GM12873 (cell line): Measurements from ENCODE around the gene DOHH.

Experiments
- TF ChIP-seq, protein P1 (sequence below): IDR thresholded peaks from 2 replicates; pipeline ENCODE4 v1.5.1; 2012; ENCODE audit warnings: low read depth, mild to moderate bottlenecking, moderate library complexity, low read length, control low read depth; ENCODE audit not compliant: insufficient read depth; ENCODE audit errors: missing control alignments

DOHH gene

DNA sequence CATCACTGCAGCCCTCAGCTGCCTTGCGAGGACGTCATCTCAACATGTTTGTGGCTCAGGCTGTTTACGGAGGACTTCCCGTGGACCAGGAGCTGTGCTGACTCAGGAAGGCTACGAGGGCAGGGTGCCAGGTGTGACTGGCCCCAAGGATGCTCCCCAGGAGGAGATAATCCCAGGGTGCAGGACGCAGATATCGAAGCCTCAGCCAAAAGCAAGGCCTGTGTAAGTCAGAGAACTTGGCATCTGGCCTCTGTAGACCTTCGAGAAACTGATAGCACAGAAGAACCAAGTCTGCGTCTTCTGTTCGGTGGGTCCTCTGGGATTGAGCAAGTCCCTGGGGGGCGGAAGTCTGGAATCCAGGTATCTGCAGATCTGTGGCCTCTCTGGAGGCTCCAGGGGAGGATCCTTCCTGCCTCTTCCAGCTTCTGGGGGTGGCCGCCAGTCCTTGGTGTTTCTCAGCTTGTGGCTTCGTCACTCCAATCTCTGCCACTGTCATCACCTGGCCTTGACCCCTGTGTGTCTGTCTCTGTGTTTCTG lies 2.6 kb upstream of the DOHH start:
- TF ChIP-seq, protein P1, sequence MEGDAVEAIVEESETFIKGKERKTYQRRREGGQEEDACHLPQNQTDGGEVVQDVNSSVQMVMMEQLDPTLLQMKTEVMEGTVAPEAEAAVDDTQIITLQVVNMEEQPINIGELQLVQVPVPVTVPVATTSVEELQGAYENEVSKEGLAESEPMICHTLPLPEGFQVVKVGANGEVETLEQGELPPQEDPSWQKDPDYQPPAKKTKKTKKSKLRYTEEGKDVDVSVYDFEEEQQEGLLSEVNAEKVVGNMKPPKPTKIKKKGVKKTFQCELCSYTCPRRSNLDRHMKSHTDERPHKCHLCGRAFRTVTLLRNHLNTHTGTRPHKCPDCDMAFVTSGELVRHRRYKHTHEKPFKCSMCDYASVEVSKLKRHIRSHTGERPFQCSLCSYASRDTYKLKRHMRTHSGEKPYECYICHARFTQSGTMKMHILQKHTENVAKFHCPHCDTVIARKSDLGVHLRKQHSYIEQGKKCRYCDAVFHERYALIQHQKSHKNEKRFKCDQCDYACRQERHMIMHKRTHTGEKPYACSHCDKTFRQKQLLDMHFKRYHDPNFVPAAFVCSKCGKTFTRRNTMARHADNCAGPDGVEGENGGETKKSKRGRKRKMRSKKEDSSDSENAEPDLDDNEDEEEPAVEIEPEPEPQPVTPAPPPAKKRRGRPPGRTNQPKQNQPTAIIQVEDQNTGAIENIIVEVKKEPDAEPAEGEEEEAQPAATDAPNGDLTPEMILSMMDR, result no peak

DNA sequence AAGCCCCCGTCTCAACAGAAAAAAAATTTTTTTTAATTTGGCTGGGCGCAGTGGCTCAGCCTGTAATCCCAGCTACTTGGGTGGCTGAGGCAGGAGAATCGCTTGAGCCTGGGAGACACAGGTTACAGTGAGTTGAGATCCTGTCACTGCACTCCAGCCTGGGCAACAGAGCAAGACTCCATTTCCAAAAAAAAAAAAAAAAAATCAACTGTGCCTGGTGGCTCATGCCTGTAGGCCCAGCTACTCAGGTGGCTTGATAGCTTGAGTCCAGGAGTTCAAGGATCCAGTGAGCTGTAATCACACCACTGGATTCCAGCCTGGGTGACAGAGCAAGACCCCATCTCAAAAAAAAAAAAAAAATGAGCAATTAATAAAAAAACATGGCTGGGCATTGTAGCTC lies 1.3 kb upstream of the DOHH start:
- TF ChIP-seq, protein P1, result no peak

DNA sequence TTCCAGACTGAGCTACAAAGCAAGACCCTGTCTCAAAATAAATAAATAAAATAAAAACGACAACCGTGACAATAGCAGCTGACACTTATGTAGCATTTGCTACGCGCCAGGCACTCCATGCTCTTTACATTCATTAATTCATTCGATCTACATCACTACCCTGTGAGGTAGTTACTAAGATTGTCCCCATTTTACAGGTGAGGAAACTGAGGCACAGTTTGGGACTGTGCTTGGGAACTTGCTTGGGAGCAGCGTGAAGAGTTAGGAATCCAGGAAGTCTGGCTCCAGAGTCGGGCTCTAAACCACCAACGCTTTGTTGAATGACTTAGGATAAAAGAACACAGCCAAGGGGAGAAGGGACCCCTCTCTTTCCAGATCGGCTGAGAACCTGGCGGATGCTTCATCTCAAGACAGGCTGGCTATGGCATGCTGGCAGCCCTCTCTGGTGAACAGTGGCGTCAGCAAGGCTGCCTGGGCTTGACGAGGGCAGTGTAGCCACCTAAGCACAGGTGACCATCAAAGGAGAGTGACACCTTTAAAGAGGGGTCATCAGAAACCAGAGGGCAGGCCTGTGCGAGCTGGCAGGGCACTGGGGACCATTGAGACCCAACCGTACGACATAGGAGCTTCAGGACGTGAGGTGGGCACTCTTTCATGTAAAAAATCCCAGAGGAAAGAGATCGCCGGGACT lies 591 bp downstream of the DOHH start:
- TF ChIP-seq, protein P1, result no peak

DNA sequence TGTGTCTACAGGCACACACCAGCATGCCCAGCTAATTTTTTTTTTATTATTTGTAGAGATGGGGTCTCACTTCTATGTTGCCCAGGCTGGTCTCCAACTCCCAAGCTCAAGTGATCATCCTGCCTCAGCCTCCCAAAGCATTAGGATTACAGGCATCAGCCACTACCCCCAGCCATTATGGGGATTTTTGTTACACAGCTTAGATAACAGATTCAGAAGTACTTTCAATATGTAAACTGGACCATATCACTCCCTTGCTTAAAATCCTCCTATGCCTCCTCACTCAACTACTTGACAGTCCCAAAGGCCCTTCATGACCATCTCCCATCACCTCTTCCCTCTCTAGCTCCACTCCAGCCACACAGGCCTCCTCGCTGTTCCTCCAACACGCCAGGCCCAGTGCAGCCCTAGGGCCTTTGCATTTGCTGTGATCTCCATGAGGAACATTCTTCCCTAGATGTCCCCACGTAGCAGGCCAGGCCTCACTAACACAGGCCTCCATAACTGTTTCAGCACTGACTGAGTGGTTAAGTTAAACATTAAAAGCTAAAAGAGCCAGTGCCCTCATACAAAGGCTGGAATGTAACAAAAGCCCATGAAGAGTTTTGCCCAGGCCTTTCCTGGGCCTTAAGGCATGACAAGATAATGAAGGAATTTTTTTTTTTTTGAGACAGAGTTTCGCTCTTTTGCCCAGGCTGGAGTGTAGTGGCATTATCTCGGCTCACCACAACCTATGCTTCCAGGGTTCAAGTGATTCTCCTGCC lies 2.5 kb downstream of the DOHH start:
- TF ChIP-seq, protein P1, result no peak

DNA sequence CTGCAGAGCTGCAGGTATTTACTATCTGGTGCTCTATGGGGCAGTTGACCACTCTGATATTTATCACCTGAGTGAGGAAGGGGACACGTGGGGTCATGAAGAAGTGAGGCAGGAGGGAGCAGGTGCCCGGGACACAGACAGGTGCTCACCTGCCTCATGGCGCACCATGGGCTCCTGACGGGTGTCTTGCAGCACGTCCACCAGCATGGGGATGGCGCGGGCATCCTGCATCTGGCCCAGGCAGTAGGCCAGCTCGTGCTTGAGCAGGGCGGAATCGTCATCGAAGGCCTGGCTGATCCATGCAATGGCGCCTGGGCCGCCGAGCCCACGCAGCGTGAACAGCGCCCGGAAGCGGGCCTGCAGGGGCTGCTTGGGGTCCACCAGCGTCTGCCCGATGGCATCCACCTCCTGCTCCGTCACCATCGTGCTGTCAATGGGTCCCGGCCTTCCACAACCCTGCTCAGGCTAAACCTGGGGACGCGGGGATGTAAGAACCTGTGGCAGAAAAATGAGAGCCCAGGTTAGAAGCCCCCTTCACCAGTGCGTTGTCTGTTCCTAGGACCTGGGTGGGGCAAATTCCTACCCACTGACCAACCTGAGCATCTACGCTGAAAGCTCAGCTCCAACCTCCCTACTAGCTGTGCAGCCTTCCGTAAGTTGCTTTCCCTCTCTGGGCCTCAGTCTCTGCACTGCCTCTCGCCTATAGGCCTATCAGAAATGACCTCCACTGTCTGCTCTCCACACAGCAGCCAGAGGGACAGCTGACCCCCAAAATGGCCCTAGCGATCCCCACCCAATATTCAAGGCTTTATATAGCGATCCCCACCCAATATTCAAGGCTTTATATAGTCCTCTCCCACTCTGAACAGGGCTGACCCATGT lies 3.8 kb downstream of the DOHH start:
- TF ChIP-seq, protein P1, result no peak

DNA sequence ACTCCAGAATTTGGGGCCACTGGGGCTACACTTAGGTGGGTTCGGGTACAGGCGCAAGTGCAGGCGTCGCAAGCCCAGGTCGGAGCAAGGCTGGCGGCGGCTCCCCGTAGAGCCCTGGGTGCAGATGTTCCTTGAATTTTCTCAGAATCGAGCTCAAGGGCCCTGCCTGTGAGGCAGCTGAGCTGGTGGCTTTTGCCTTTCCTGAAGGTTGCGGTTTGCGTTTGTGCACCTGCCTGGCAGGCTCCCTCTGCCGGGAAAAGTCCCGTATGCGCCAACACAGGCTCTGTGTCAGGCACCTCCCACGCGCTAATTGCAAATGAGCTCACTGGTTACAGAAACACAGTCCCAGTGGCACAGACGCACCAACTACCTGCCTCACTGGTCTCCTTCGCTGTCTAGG lies 5.9 kb downstream of the DOHH start:
- TF ChIP-seq, protein P1, result no peak
